ENCODE data around the gene COL6A1. TPM values are rescaled to one million over a fixed set of nuclear protein-coding genes. Genes with fewer than 3 reads are reported as not detected.

Gene COL6A1
- polyA plus RNA-seq, 1 of the 3 experiments (the other 2 are of a cell fraction): 107 TPM

DNA sequence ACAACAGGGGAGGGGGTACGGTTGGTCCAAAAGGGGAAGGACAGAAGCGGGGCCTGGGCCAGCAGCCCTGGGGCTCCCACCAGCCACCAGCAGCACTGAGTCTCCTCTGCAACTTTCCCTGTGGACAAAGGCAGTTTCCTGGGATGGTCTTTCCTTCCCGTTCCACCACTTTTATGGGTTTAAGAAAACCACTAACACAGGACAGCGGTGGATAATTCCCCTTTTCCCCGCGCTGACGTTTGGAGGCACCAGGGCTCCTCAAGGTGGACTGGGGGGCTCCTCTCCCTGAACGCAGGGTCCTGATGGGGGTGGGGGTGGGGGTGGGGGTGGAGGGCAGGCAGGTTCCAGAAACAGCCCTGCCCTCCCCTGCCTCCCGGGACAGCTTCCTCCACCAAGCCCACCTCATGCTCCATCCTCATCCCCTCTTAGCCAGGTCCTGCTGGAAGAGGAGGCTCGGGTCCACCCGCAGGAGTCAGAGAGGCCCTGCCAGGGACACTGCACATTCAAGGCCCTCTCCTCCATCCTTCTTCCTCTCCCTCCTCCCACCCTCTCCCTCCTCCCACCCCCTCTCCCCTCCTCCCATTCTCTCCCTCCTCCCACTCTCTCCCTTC, 4.8 kb upstream of the COL6A1 start:
- ChIA-PET POLR2A (no interaction called here), CTCF (no interaction called here)
- Histone ChIP-seq H3K4me1 (ENCODE audit: control insufficient read depth in 1 of 2, insufficient read depth in 2 of 2, low read depth in 1 of 2, low read length in 1 of 2) (peaks cover 23 to 54% of the 10 kb centered on the region in 2 experiments; a peak in 2 of 4 replicates), H3K4me3 (ENCODE audit: low read depth in 2 of 2, low read length in 1 of 2) (no peak overlapping the region), H3K79me2 (ENCODE audit: insufficient read depth) (no peaks in the 10 kb centered on the region), H3F3A (replicated peaks; ENCODE audit: insufficient read depth) (peaks cover 14% of the 10 kb centered on the region), H3K27ac (ENCODE audit: low read depth in 2 of 2, low read length in 1 of 2) (no peak overlapping the region), H2AFZ (ENCODE audit: low read depth) (no peak overlapping the region), H3K9ac (no peak overlapping the region), H3K9me3 (no peaks in the 10 kb centered on the region), H4K20me1 (ENCODE audit: insufficient read depth) (no peaks in the 10 kb centered on the region), H3K27me3 (ENCODE audit: insufficient read depth) (no peaks in the 10 kb centered on the region), H3K9me2 (no peaks in the 10 kb centered on the region), H3K4me2 (no peak overlapping the region), H3K36me3 (replicated peaks in 1 of 2; ENCODE audit: control insufficient read depth in 1 of 2, insufficient read depth in 2 of 2, low read length in 1 of 2) (no peaks in the 10 kb centered on the region)
- TF ChIP-seq, protein P1, sequence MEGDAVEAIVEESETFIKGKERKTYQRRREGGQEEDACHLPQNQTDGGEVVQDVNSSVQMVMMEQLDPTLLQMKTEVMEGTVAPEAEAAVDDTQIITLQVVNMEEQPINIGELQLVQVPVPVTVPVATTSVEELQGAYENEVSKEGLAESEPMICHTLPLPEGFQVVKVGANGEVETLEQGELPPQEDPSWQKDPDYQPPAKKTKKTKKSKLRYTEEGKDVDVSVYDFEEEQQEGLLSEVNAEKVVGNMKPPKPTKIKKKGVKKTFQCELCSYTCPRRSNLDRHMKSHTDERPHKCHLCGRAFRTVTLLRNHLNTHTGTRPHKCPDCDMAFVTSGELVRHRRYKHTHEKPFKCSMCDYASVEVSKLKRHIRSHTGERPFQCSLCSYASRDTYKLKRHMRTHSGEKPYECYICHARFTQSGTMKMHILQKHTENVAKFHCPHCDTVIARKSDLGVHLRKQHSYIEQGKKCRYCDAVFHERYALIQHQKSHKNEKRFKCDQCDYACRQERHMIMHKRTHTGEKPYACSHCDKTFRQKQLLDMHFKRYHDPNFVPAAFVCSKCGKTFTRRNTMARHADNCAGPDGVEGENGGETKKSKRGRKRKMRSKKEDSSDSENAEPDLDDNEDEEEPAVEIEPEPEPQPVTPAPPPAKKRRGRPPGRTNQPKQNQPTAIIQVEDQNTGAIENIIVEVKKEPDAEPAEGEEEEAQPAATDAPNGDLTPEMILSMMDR (IDR thresholded peaks at IDR 0.05): no peak
- no peak for TF ChIP-seq FOXJ3 (CRISPR knock-in tag; IDR thresholded peaks at IDR 0.05)
- TF ChIP-seq RCOR1 (IDR thresholded peaks at IDR 0.05; ENCODE audit: low read length): no peak
- no peak for TF ChIP-seq NFIC (IDR thresholded peaks at IDR 0.05; ENCODE audit: borderline replicate concordance)
- no peak for TF ChIP-seq MEF2A (IDR thresholded peaks at IDR 0.05; ENCODE audit: borderline replicate concordance, low read depth)
- no peak for TF ChIP-seq FOSL2 (IDR thresholded peaks at IDR 0.05; ENCODE audit: borderline replicate concordance, low read depth)
- TF ChIP-seq RFX5 (IDR thresholded peaks at IDR 0.05; ENCODE audit: low read length): no peak
- no peak for TF ChIP-seq TAF1 (IDR thresholded peaks at IDR 0.05; ENCODE audit: borderline replicate concordance, low read depth, low read length)
- no peak for TF ChIP-seq ELF1 (IDR thresholded peaks at IDR 0.05)
- TF ChIP-seq FOXM1 (IDR thresholded peaks at IDR 0.05; ENCODE audit: low read depth): no peak
- TF ChIP-seq, protein P2, sequence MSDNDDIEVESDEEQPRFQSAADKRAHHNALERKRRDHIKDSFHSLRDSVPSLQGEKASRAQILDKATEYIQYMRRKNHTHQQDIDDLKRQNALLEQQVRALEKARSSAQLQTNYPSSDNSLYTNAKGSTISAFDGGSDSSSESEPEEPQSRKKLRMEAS (IDR thresholded peaks at IDR 0.05; ENCODE audit: low read depth): no peak
- no peak for TF ChIP-seq CHD2 (IDR thresholded peaks at IDR 0.05; ENCODE audit: low read length, partially characterized antibody)
- TF ChIP-seq NRF1 (IDR thresholded peaks at IDR 0.05; ENCODE audit: low read depth, low read length): no peak
- TF ChIP-seq EP300 (IDR thresholded peaks at IDR 0.05; ENCODE audit: borderline replicate concordance in 1 of 2, low read depth in 1 of 2, low read length in 1 of 2): no peak
- no peak for TF ChIP-seq JUND (IDR thresholded peaks at IDR 0.05)
- TF ChIP-seq RXRA (IDR thresholded peaks at IDR 0.05; ENCODE audit: borderline replicate concordance, low read depth): no peak
- TF ChIP-seq, protein P3, sequence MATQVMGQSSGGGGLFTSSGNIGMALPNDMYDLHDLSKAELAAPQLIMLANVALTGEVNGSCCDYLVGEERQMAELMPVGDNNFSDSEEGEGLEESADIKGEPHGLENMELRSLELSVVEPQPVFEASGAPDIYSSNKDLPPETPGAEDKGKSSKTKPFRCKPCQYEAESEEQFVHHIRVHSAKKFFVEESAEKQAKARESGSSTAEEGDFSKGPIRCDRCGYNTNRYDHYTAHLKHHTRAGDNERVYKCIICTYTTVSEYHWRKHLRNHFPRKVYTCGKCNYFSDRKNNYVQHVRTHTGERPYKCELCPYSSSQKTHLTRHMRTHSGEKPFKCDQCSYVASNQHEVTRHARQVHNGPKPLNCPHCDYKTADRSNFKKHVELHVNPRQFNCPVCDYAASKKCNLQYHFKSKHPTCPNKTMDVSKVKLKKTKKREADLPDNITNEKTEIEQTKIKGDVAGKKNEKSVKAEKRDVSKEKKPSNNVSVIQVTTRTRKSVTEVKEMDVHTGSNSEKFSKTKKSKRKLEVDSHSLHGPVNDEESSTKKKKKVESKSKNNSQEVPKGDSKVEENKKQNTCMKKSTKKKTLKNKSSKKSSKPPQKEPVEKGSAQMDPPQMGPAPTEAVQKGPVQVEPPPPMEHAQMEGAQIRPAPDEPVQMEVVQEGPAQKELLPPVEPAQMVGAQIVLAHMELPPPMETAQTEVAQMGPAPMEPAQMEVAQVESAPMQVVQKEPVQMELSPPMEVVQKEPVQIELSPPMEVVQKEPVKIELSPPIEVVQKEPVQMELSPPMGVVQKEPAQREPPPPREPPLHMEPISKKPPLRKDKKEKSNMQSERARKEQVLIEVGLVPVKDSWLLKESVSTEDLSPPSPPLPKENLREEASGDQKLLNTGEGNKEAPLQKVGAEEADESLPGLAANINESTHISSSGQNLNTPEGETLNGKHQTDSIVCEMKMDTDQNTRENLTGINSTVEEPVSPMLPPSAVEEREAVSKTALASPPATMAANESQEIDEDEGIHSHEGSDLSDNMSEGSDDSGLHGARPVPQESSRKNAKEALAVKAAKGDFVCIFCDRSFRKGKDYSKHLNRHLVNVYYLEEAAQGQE (IDR thresholded peaks at IDR 0.05; ENCODE audit: low read depth, low read length): no peak
- TF ChIP-seq, protein P4, sequence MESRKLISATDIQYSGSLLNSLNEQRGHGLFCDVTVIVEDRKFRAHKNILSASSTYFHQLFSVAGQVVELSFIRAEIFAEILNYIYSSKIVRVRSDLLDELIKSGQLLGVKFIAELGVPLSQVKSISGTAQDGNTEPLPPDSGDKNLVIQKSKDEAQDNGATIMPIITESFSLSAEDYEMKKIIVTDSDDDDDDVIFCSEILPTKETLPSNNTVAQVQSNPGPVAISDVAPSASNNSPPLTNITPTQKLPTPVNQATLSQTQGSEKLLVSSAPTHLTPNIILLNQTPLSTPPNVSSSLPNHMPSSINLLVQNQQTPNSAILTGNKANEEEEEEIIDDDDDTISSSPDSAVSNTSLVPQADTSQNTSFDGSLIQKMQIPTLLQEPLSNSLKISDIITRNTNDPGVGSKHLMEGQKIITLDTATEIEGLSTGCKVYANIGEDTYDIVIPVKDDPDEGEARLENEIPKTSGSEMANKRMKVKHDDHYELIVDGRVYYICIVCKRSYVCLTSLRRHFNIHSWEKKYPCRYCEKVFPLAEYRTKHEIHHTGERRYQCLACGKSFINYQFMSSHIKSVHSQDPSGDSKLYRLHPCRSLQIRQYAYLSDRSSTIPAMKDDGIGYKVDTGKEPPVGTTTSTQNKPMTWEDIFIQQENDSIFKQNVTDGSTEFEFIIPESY (IDR thresholded peaks at IDR 0.05; ENCODE audit: borderline replicate concordance, low read depth): no peak
- no peak for TF ChIP-seq EZH2phosphoT487 (IDR thresholded peaks at IDR 0.05; ENCODE audit: borderline replicate concordance, low read depth)
- TF ChIP-seq SMC3 (IDR thresholded peaks at IDR 0.05; ENCODE audit: low read depth, low read length): no peak
- no peak for DNase-seq
- 96% methylated on average over 9 of the region's 11 CpGs for WGBS (ENCODE audit: low lambda C conversion rate)
